ENCODE data around the gene STYXL1.
"Not testable (repeated sequence)": the region's sequence is repeated elsewhere in the genome, so short reads cannot be mapped to it uniquely, and the experiment has no call there.

The STYXL1 gene

GRCh38 chr7:76023002-76023401, 24.8 kb downstream of the STYXL1 start:
- no peak for DNase-seq

DNA sequence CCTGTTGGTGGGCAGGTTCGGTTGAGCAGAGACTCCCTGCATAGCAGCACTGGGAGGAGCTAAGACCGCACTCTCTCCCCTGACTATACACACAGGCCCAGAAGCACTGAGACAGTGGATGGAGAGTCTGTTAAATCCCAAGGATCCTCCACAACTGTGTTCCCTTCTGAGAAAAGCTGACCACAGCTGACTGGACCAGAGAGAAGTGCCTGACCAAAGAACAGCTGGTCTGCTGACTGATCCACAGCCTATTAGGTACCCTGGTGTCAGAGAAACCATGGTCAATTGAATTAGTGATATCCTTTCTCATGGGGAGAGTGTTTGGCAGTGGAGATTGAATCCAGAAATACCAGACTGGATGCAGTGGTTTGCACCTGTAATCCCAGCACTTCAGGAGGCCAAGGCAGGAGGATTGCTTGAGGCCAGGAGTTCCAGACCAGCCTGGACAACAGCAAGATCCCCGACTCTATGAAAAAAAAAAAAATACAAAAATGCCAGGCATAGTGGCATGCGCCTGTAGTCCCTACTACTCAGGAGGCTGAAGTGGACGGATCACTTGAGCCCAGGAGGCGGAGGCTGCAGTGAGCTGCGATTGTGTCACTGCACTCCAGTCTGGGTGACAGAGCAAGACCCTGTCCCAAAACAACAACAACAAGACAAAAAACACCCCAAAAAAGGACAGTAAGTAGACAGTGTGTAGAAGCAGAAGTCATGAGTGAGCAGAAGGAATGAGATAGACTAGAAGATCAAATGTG, 25.6 kb downstream of the STYXL1 start:
- no peak for DNase-seq

DNA sequence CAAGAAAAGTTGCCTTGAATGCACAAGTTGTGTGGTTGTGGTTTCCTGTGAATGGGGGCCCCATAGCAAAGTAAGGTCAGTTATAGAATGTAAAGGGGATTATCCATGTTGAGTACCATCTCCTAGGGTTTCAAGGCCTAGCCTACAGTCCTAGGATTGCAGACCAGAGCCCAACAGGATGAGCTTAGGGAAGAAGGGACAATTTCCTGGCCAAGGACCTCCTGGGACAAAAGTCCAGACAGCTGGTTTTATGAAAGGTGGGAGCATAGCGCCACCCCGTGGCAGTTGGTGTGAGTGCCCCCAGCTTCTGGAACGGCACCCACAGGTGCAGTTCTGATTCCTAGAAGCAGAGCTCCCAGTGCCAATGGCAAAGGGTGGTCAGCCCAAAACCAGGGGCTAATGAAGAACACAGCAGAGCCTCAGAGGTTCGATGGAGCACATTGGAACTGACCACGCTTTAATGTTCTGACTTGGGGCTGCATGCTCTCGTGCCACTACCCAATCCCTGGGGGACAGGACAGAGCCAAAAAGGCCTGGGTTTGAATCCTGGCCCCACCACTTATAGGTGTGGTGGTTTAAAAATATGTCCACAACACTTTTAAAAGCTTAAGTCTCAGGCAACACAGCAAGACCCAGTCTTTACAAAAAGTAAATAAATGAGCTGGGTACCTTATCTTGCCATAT, 27.6 kb downstream of the STYXL1 start:
- peak; percentile 76 for DNase-seq

GRCh38 chr7:76018520-76018919, 29.3 kb downstream of the STYXL1 start:
- not testable (repeated sequence) for DNase-seq

DNA sequence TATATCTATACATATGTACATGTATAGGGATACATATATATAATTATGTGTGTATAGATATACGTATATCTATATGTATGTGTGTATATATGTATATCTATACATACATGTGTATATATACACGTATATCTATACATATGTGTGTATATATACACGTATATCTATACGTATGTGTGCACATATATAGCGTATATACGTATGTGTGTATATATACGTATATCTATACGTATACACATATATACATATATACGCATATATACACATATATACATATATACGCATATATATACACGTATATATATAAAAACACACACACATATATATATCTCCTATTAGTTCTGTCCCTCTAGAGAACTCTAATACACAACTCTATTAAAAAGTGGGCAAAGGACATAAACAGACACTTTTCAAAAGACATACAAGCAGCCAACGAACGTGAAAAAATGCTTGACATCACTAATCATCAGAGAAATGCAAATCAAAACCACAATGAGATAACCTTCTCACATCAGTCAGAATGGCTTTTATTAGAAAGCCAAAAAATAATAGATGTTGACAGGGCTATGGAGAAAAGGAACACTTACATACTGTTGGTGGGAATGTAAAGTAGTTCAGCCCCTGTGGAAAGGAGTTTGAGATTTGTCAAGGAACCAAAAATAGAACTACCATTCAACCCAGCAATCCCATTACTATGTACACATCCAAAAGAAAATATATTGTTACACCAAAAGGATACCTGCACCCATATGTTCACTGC, 31.4 kb downstream of the STYXL1 start:
- DNase-seq, result no peak

- DNase-seq, result no peak
Observed at GRCh38 chr7:76011442-76011861, 36.3 kb downstream of the STYXL1 start.

GRCh38 chr7:76009672-76010600, 37.9 kb downstream of the STYXL1 start:
- DNase-seq, result no peak

DNA sequence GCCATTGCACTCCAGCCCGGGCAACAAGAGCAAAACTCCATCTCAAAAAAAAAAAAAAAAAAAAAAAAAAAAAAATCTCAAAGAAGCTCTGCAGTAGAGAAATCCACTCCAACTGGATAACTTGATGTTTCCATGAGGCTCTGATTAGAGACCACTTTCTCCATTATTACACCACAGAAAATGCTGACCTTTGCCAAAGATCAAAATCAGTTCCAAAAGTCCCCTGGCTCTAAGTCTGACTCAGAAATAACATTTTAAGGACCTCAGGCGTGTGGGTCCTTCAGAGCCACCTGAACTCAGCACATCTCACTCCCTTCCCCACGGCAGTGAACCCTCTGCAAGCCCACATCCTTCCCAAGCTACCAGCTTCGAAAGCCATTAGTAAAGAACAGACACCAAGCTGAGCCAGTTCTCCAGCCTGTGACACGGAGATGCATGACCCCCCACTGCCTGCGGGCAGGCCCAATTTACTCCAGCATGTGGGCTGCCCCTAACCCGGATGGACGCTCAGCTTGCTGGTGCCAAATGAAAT, 39.6 kb downstream of the STYXL1 start:
- peak; percentile 61 for DNase-seq

DNA sequence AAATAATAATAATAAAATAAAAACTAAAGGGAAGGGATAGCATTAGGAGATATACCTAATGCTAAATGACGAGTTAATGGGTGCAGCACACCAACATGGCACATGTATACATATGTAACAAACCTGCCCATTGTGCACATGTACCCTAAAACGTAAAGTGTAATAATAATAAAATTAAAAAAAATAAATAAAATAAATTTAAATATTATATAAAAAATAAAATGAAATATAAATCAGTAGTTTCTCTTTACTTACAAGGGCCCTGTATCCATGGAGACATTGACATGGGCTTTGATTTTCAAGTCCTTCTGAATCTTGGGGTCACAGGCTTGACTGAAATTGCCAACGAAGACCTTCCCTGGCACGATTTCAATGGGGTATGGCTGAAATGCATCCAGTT, 42.8 kb downstream of the STYXL1 start:
- DNase-seq, result not testable (repeated sequence)

- DNase-seq, result no peak
Observed at GRCh38 chr7:76003351-76003750, 44.4 kb downstream of the STYXL1 start.

GRCh38 chr7:76002822-76003221, 45.0 kb downstream of the STYXL1 start:
- DNase-seq, result no peak

DNA sequence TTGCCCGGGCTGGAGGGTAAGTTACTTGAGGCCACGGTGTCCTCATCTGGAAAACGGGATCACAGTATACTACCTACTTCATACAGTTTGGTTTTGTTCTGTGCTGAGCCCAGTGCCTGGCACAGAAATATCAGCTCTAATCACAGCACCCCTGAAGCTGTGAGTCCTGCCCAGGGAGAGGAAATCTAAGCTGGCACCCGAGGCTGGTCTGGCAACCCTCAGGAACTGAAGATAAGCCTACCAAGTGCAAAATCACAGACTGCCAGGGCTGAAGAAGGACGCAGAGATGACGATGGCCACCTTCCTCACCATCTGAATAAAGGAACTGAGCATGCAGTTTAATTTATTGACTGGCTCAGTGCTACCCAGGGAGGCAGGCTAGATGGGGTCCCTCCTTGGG, 45.7 kb downstream of the STYXL1 start:
- DNase-seq, result no peak

DNA sequence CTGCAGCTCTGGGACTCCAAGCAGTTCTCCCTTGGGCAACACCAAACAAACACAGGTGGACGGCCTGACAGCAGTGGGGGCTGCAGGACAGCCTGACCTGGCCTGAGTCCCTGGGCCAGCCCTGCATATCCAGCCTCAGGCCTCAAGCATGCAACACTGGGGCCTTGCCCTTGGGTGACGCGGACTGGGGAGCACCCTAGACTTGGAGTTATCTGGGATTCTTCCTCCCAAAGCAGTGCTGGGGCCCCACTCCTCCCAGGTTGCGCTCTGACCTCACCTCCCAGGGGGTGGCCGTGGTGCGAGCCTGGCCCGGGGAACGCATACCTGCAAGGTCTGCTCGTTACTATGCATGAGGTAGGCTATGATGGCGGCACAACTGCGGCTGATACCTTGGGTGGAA, 47.2 kb downstream of the STYXL1 start:
- DNase-seq, result no peak

GRCh38 chr7:75998038-75998437, 49.8 kb downstream of the STYXL1 start:
- no peak for DNase-seq

- no peak for DNase-seq
Observed at GRCh38 chr7:75996476-75996875, 51.3 kb downstream of the STYXL1 start.

- DNase-seq, result no peak
Observed at GRCh38 chr7:75995996-75996395, 51.8 kb downstream of the STYXL1 start.

DNA sequence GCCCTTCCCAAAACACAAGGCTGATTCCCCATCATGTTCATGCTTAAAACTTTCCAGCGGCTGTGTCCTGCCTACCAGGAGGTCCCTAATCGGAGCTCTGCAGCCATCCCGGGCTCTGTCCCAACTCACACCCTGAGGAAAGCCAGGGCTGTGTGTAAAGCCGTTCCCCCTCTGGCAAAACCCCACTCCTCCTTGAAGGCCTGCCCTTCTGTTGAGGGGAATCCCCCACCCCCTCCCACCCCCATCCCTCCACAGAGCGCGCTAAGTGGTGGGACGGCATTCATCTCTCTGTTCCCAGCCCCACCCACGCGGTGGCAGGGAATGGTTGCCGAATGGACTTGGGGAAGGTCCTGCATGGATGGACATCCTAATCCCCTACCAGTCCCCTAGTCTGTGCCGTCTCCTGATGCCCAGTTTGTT, 52.7 kb downstream of the STYXL1 start:
- DNase-seq, result no peak

GRCh38 chr7:75994388-75995051, 53.3 kb downstream of the STYXL1 start, which contains the start of gene TMEM120A:
TSS of gene TMEM120A (minus strand) at chr7:75994595. CDS start at chr7:75994570, 25 bp downstream.
- peak; percentile 95 for DNase-seq

GRCh38 chr7:75993689-75994387, 54.0 kb downstream of the STYXL1 start:
- no peak for DNase-seq

GRCh38 chr7:75992083-75992755, 55.6 kb downstream of the STYXL1 start:
- DNase-seq, result no peak
